Motor neuron (in vitro differentiated cells): ENCODE results near the gene TMPRSS4. TPM values are rescaled to one million over a fixed set of nuclear protein-coding genes. Genes with fewer than 3 reads are reported as not detected.

Source experiments
- ATAC-seq, 8 experiments: fragments of 200-7000 bp; cut with Tn5 transposase; replicated peaks in 6 of 8; 2 replicates each; pipeline ENCODE4 v1.8.0; 2021; ENCODE audit warnings: mild to moderate bottlenecking in 8 of 8, moderate library complexity in 8 of 8
- H3K27ac ChIP-seq, 2 donors: fragments of 250-450 bp; sonication (Bioruptor Pico); 2 replicates each; pipeline ENCODE4 v1.9.0; 2021; ENCODE audit warnings: antibody characterized with exemption in 2 of 2, mild to moderate bottlenecking in 2 of 2, moderate library complexity in 1 of 2
- H3K4me1 ChIP-seq, 2 donors: fragments of 250-450 bp; sonication (Bioruptor Pico); replicated peaks in 1 of 2; 2 replicates each; pipeline ENCODE4 v1.6.1; 2021; ENCODE audit warnings: antibody characterized with exemption in 2 of 2, mild to moderate bottlenecking in 2 of 2, moderate library complexity in 1 of 2
- H3K4me3 ChIP-seq, 5 donors: fragments of 250-450 bp; sonication (Bioruptor Pico); 2 replicates each; pipeline ENCODE4 v1.9.0; 2021; ENCODE audit warnings: antibody characterized with exemption in 5 of 5, mild to moderate bottlenecking in 5 of 5, moderate library complexity in 4 of 5
- WGBS, 10 experiments: fragments of 450-650 bp; shearing (Covaris generic); methylation state at CpG; one replicate each; pipeline ENCODE4 v1.0.0; 2022; 5-methylcytosine and 5-hydroxymethylcytosine counted together
- in situ Hi-C, 9 experiments: fragments of 400-800 bp; cut with MboI; loops; one replicate each; pipeline ENCODE4 v1.15.0; 2021; ENCODE audit warnings: low sequenced_read_pairs in 9 of 9, low pct_unique_long_range_greater_than_20kb in 2 of 9; ENCODE audit not compliant: unreplicated experiment in 9 of 9
- total RNA-seq, 8 experiments: library from RNA; unstranded; fragments of 300-600 nt; gene quantifications; 2 replicates each; pipeline versions ENCODE4 v1.2.3 to v1.2.4, GENCODE V29; 2022

The TMPRSS4 gene
- total RNA-seq, result 1 to 10 TPM in 3 of 8 experiments, under 1 TPM in 4, not detected in 1; 0.13 to 5.2 (median 0.88) TPM

- H3K4me3 ChIP-seq, result no peak within 1 kb of the TSS
- H3K4me1 ChIP-seq, result peaks cover 7 to 14% of the 10 kb centered on the region in 2 donors
- no peak within 1 kb of the TSS for H3K27ac ChIP-seq
- in situ Hi-C loops, result no loop called here
- ATAC-seq, result no peak
- WGBS, 10 experiments, result 17 to 67% methylated on average over 1 to 2 of the region's 7 CpGs; no CpG with 5 or more reads in 8 of the 10 experiments
These were observed at the start of gene TMPRSS4 for GRCh38 chr11:118076754-118077281. Gene TMPRSS4, plus strand, starts transcription at chr11:118077078. Its CDS starts 225 bp downstream, at chr11:118077303.

- H3K4me1 ChIP-seq, result no peaks in the 10 kb centered on the region
- 40 to 90% (median 75%) methylated on average over 1 to 4 of the region's 4 CpGs; no CpG with 5 or more reads in 1 of the 10 experiments for WGBS, 10 experiments
- in situ Hi-C loops, result no loop called here
- no peak for ATAC-seq
- no peak overlapping the region for H3K4me3 ChIP-seq
- no peak overlapping the region for H3K27ac ChIP-seq
These were observed 49.2 kb upstream of the TMPRSS4 start for GRCh38 chr11:118027694-118028093.

GRCh38 chr11:118028626-118029025 is 48.3 kb upstream of the TMPRSS4 start:
- Histone ChIP-seq H3K27ac (no peak overlapping the region), H3K4me3 (no peak overlapping the region), H3K4me1 (no peaks in the 10 kb centered on the region)
- in situ Hi-C loops, result no loop called here
- 14 to 86% (median 71%) methylated on average over 1 to 3 of the region's 3 CpGs for WGBS, 10 experiments
- ATAC-seq, result no peak

- no peak for ATAC-seq
- Histone ChIP-seq H3K27ac (no peak overlapping the region), H3K4me3 (no peak overlapping the region), H3K4me1 (no peaks in the 10 kb centered on the region)
- WGBS, 10 experiments, result 16 to 91% (median 77%) methylated on average over 1 to 4 of the region's 4 CpGs; no CpG with 5 or more reads in 1 of the 10 experiments
- in situ Hi-C loops, result no loop called here
These were observed 43.4 kb upstream of the TMPRSS4 start for GRCh38 chr11:118033443-118033842.

GRCh38 chr11:118042141-118042540 is 34.7 kb upstream of the TMPRSS4 start:
- no peak overlapping the region for H3K27ac ChIP-seq
- H3K4me3 ChIP-seq, result no peak overlapping the region
- no peaks in the 10 kb centered on the region for H3K4me1 ChIP-seq
- ATAC-seq, result no peak
- 0 to 86% (median 69%) methylated on average over 1 of the region's 1 CpG for WGBS, 10 experiments
- in situ Hi-C loops, result no loop called here

- in situ Hi-C loops, result no loop called here
- H3K27ac ChIP-seq, result no peak overlapping the region
- WGBS, 10 experiments, result 4 to 81% (median 60%) methylated on average over 1 to 4 of the region's 4 CpGs; no CpG with 5 or more reads in 1 of the 10 experiments
- H3K4me3 ChIP-seq, result no peak overlapping the region
- no peak for ATAC-seq
- H3K4me1 ChIP-seq, result no peaks in the 10 kb centered on the region
These were observed 34.1 kb upstream of the TMPRSS4 start for GRCh38 chr11:118042796-118043195.

GRCh38 chr11:118045191-118045590 is 31.7 kb upstream of the TMPRSS4 start:
- Histone ChIP-seq H3K4me3 (no peak overlapping the region), H3K27ac (no peak overlapping the region), H3K4me1 (no peaks in the 10 kb centered on the region)
- no peak for ATAC-seq
- 0 to 67% (median 34%) methylated on average over 1 to 2 of the region's 2 CpGs; no CpG with 5 or more reads in 4 of the 10 experiments for WGBS, 10 experiments
- in situ Hi-C loops, result no loop called here

GRCh38 chr11:118046051-118046963 is 30.6 kb upstream of the TMPRSS4 start:
- no peak for ATAC-seq
- no peaks in the 10 kb centered on the region for H3K4me1 ChIP-seq
- in situ Hi-C loops, result no loop called here
- no peak overlapping the region for H3K27ac ChIP-seq
- no peak overlapping the region for H3K4me3 ChIP-seq
- 0 to 84% (median 39%) methylated on average over 1 to 4 of the region's 5 CpGs; no CpG with 5 or more reads in 1 of the 10 experiments for WGBS, 10 experiments

GRCh38 chr11:118046964-118047700 is 29.7 kb upstream of the TMPRSS4 start:
- ATAC-seq, result no peak
- in situ Hi-C loops, result no loop called here
- no peak overlapping the region for H3K27ac ChIP-seq
- no peaks in the 10 kb centered on the region for H3K4me1 ChIP-seq
- 0 to 100% (median 54%) methylated on average over 2 to 7 of the region's 8 CpGs; no CpG with 5 or more reads in 2 of the 10 experiments for WGBS, 10 experiments
- no peak overlapping the region for H3K4me3 ChIP-seq

- ATAC-seq, result no peak
- no peak overlapping the region for H3K4me3 ChIP-seq
- WGBS, 10 experiments, result 8 to 100% (median 61%) methylated on average over 1 to 2 of the region's 4 CpGs; no CpG with 5 or more reads in 1 of the 10 experiments
- in situ Hi-C loops, result no loop called here
- H3K4me1 ChIP-seq, result no peaks in the 10 kb centered on the region
- H3K27ac ChIP-seq, result no peak overlapping the region
These were observed 29.1 kb upstream of the TMPRSS4 start for GRCh38 chr11:118047749-118048148.

GRCh38 chr11:118048472-118049370 is 28.2 kb upstream of the TMPRSS4 start:
- Histone ChIP-seq H3K4me3 (no peak overlapping the region), H3K4me1 (no peaks in the 10 kb centered on the region), H3K27ac (no peak overlapping the region)
- in situ Hi-C loops, result no loop called here
- 27 to 100% (median 61%) methylated on average over 3 to 9 of the region's 11 CpGs; no CpG with 5 or more reads in 1 of the 10 experiments for WGBS, 10 experiments
- ATAC-seq, result no peak

- no peak for ATAC-seq
- Histone ChIP-seq H3K27ac (no peak overlapping the region), H3K4me1 (no peaks in the 10 kb centered on the region), H3K4me3 (no peak overlapping the region)
- in situ Hi-C loops, result loop anchor here in 7 of 9 experiments (10.0 to 25.0 kb wide), 4 partner anchors 212 to 612 kb away; partner anchors contain the start of gene FXYD2 (in 3 of the 7)
- whole genome bisulfite sequencing, 10 experiments, result 40 to 95% (median 89%) methylated on average over 1 to 5 of the region's 6 CpGs; no CpG with 5 or more reads in 4 of the 10 experiments
These were observed 27.1 kb upstream of the TMPRSS4 start for GRCh38 chr11:118049771-118050170.
